CD14-positive monocyte (primary cell): ENCODE results near the gene LIAS. TPM values are rescaled to one million over a fixed set of nuclear protein-coding genes. Genes with fewer than 3 reads are reported as not detected.
"Not testable (repeated sequence)": the region's sequence is repeated elsewhere in the genome, so short reads cannot be mapped to it uniquely, and the experiment has no call there.

Experiments
- DNase-seq, 3 donors: peaks; one replicate each; pipeline ENCODE4 v3.0.0-alpha.2; 2011 to 2022
- H2AFZ ChIP-seq: 2 replicates; pipeline ENCODE4 v1.6.0; 2012; ENCODE audit warnings: mild to moderate bottlenecking, low read depth, low read length, inconsistent platforms; ENCODE audit not compliant: insufficient read depth, poor library complexity, severe bottlenecking
- H3K27ac ChIP-seq, 2 donors: 1 replicate in 1 of 2; 2 replicates in 1 of 2; pipeline ENCODE4 v1.5.1; 2012 to 2013; ENCODE audit warnings: low read length in 2 of 2, control low read depth in 1 of 2, inconsistent platforms in 1 of 2, low read depth in 1 of 2, mild to moderate bottlenecking in 1 of 2
- H3K27me3 ChIP-seq, 2 donors: one replicate each; pipeline versions ENCODE4 v1.6.0 to v1.6.1; 2011 to 2013; ENCODE audit warnings: low read length in 2 of 2; ENCODE audit not compliant: control insufficient read depth in 2 of 2, insufficient read depth in 2 of 2
- H3K36me3 ChIP-seq, 2 donors: replicated peaks in 1 of 2; 1 replicate in 1 of 2; 2 replicates in 1 of 2; pipeline versions ENCODE4 v1.5.1 to v1.6.1; 2012 to 2013; ENCODE audit warnings: low read length in 2 of 2, control low read depth in 1 of 2, inconsistent platforms in 1 of 2, mild to moderate bottlenecking in 1 of 2; ENCODE audit not compliant: insufficient read depth in 2 of 2, control insufficient read depth in 1 of 2
- H3K4me1 ChIP-seq, 2 donors: 1 replicate in 1 of 2; 2 replicates in 1 of 2; pipeline versions ENCODE4 v1.5.1 to v1.6.1; 2012 to 2013; ENCODE audit warnings: low read length in 2 of 2, control low read depth in 1 of 2, inconsistent platforms in 1 of 2, mild to moderate bottlenecking in 1 of 2, moderate library complexity in 1 of 2; ENCODE audit not compliant: insufficient read depth in 2 of 2, control insufficient read depth in 1 of 2
- H3K4me2 ChIP-seq: replicated peaks from 2 replicates; pipeline ENCODE3; 2012; ENCODE audit warnings: low read length, moderate library complexity, mild to moderate bottlenecking; ENCODE audit not compliant: poor library complexity, severe bottlenecking; ENCODE audit errors: extremely low read depth
- H3K4me3 ChIP-seq, 3 experiments: fragments of 200-600 bp in 1 of 3; sonication (generic) in 1 of 3; replicated peaks in 1 of 3; 1 replicate in 2 of 3; 2 replicates in 1 of 3; pipeline ENCODE4 v1.5.1; 2011 to 2013; ENCODE audit warnings: low read length in 3 of 3, mild to moderate bottlenecking in 3 of 3, control low read depth in 2 of 3, low read depth in 2 of 3, inconsistent platforms in 1 of 3, moderate library complexity in 1 of 3
- H3K79me2 ChIP-seq: 2 replicates; pipeline ENCODE4 v1.6.0; 2012; ENCODE audit warnings: mild to moderate bottlenecking, control low read depth, inconsistent platforms, low read length, moderate library complexity; ENCODE audit not compliant: insufficient read depth
- H3K9ac ChIP-seq: 2 replicates; pipeline ENCODE4 v1.6.0; 2017; ENCODE audit warnings: low read length, mild to moderate bottlenecking; ENCODE audit not compliant: insufficient read depth, poor library complexity, severe bottlenecking
- H3K9me3 ChIP-seq, 2 donors: replicated peaks in 1 of 2; 1 replicate in 1 of 2; 2 replicates in 1 of 2; pipeline versions ENCODE4 v1.5.1 to v1.6.1; 2012 to 2013; ENCODE audit warnings: low read length in 2 of 2, control low read depth in 1 of 2; ENCODE audit not compliant: control insufficient read depth in 1 of 2, insufficient read depth in 1 of 2
- H4K20me1 ChIP-seq: 2 replicates; pipeline ENCODE4 v1.6.0; 2012; ENCODE audit warnings: mild to moderate bottlenecking, low read length, control low read depth, moderate library complexity; ENCODE audit not compliant: insufficient read depth
- H3K27ac Mint-ChIP-seq, 7 donors: one replicate each; pipeline ENCODE4 v1.8.0; 2020; ENCODE audit warnings: mild to moderate bottlenecking in 7 of 7, mixed read lengths in 7 of 7, moderate library complexity in 6 of 7, inconsistent platforms in 2 of 7
- H3K27me3 Mint-ChIP-seq, 3 donors: one replicate each; pipeline ENCODE4 v1.8.0; 2021 to 2022; ENCODE audit warnings: low read depth in 3 of 3, mild to moderate bottlenecking in 3 of 3, mixed read lengths in 3 of 3, moderate library complexity in 3 of 3, inconsistent platforms in 1 of 3
- H3K36me3 Mint-ChIP-seq, 2 donors: one replicate each; pipeline ENCODE4 v1.8.0; 2020; ENCODE audit warnings: mixed read lengths in 2 of 2, inconsistent platforms in 1 of 2, mild to moderate bottlenecking in 1 of 2
- H3K4me1 Mint-ChIP-seq: one replicate; pipeline ENCODE4 v1.8.0; 2020; ENCODE audit warnings: mild to moderate bottlenecking, mixed read lengths
- H3K4me3 Mint-ChIP-seq, 2 donors: one replicate each; pipeline ENCODE4 v1.8.0; 2020; ENCODE audit warnings: mild to moderate bottlenecking in 2 of 2, mixed read lengths in 2 of 2, moderate library complexity in 1 of 2
- H3K9me3 Mint-ChIP-seq, 7 donors: one replicate each; pipeline ENCODE4 v1.8.0; 2020 to 2022; ENCODE audit warnings: mixed read lengths in 7 of 7, mild to moderate bottlenecking in 6 of 7, moderate library complexity in 6 of 7, inconsistent platforms in 2 of 7
- WGBS: methylation state at CpG from one replicate; pipeline ENCODE4 v1.1.5; 2013; ENCODE audit warnings: missing lambda C conversion rate; ENCODE audit not compliant: insufficient coverage; 5-methylcytosine and 5-hydroxymethylcytosine counted together
- intact Hi-C, 2 donors: fragments of 100-400 bp; cut with micrococcal nuclease; formaldehyde crosslinking; loops; one replicate each; pipeline versions ENCODE4 v1.15.0 to v1.15.1; 2023
- polyA plus RNA-seq, 3 donors: library from polyadenylated mRNA; depleted of rRNA in 1 of 3; unstranded in 2 of 3; stranded (reverse) in 1 of 3; fragments of 300-500 nt in 2 of 3; fragments of >200 nt in 1 of 3; fragmentation: Illumina TruSeq in 2 of 3; gene quantifications; 1 replicate in 2 of 3; 2 replicates in 1 of 3; pipeline ENCODE4 v1.2.3, GENCODE V29; 2012 to 2021
- TF ChIP-seq, protein P1 (sequence below): fragments of 200-600 bp; IDR thresholded peaks from one replicate; pipeline ENCODE4 v1.8.0; 2022; ENCODE audit warnings: antibody characterized with exemption, mild to moderate bottlenecking

Gene LIAS
- polyA plus RNA-seq, 3 donors = 7.2 to 8.9 (median 7.8) TPM

DNA sequence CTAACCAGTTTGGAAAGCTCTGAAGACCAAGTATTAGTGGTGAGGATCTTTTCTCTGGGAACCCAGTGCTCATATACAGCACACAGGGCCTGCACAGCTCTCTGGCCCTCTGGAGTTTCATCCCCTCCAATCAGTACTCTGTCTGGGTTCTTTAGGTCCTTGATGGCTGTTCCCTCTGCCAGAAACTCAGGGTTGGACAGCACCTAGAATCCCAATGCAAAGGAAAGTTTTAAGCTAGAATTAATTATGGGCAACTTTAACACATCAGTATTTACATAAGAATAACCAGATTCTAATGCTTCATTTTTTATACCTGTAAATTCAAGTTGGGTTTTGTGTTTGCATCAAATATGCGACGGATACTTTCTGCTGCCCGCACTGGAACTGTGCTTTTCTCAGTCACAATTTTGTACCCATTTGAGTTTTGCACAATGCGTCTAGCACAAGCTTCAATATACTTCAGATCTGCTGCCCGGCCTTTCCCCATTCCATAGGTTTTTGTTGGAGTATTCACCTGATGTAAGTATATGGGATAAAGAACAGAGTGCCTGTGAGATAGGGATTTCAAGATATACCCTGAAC is 51.6 kb downstream of the LIAS start:
- no peaks in the 10 kb centered on the region for H3K27me3 Mint-ChIP-seq
- no peak overlapping the region for H3K27ac Mint-ChIP-seq
- no peak overlapping the region for H3K4me3 Mint-ChIP-seq
- H2AFZ ChIP-seq = no peak overlapping the region
- no peak overlapping the region for H3K27ac ChIP-seq
- H3K4me3 ChIP-seq = no peak overlapping the region
- peaks cover 63 to 85% of the 10 kb centered on the region in 2 donors for H3K36me3 ChIP-seq
- H4K20me1 ChIP-seq = no peaks in the 10 kb centered on the region
- no peak overlapping the region for H3K4me2 ChIP-seq
- H3K9ac ChIP-seq = no peak overlapping the region
- H3K9me3 Mint-ChIP-seq = no peaks in the 10 kb centered on the region
- TF ChIP-seq, protein P1, sequence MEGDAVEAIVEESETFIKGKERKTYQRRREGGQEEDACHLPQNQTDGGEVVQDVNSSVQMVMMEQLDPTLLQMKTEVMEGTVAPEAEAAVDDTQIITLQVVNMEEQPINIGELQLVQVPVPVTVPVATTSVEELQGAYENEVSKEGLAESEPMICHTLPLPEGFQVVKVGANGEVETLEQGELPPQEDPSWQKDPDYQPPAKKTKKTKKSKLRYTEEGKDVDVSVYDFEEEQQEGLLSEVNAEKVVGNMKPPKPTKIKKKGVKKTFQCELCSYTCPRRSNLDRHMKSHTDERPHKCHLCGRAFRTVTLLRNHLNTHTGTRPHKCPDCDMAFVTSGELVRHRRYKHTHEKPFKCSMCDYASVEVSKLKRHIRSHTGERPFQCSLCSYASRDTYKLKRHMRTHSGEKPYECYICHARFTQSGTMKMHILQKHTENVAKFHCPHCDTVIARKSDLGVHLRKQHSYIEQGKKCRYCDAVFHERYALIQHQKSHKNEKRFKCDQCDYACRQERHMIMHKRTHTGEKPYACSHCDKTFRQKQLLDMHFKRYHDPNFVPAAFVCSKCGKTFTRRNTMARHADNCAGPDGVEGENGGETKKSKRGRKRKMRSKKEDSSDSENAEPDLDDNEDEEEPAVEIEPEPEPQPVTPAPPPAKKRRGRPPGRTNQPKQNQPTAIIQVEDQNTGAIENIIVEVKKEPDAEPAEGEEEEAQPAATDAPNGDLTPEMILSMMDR = no peak
- H3K79me2 ChIP-seq = no peaks in the 10 kb centered on the region
- intact Hi-C loops = no loop called here
- DNase-seq = no peak
- no peaks in the 10 kb centered on the region for H3K9me3 ChIP-seq
- no peaks in the 10 kb centered on the region for H3K4me1 Mint-ChIP-seq
- H3K4me1 ChIP-seq = no peaks in the 10 kb centered on the region
- H3K27me3 ChIP-seq = no peaks in the 10 kb centered on the region
- 94% methylated on average over 3 of the region's 5 CpGs for WGBS
- H3K36me3 Mint-ChIP-seq = peaks cover 55 to 69% of the 10 kb centered on the region in 2 donors

DNA sequence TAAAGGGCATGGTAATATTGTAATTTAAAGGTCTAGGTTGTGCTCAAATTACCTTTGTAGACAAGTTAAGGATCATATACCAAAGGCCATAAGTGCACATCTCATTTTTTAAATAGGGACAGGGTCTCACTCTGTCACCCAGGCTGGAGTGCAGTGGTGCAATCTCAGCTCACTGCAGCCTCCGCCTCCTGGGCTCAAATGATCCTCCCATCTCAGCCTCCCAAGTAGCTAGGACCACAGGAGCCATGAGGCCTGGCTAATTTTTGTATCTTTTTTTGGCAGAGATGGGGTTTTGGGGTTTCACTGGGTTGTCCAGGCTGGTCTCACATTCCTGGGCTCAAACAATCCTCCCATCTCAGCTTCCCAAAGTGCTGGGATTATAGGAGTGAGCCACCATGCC is 55.4 kb downstream of the LIAS start:
- DNase-seq, H3K27me3 Mint-ChIP-seq, H3K4me1 ChIP-seq, H3K4me3 Mint-ChIP-seq, H3K4me1 Mint-ChIP-seq, H2AFZ ChIP-seq, H3K27ac Mint-ChIP-seq, H3K27ac ChIP-seq, H3K9me3 ChIP-seq, H3K4me3 ChIP-seq, intact Hi-C loops, H3K4me2 ChIP-seq, H4K20me1 ChIP-seq, H3K9ac ChIP-seq, H3K79me2 ChIP-seq, H3K9me3 Mint-ChIP-seq, H3K27me3 ChIP-seq: not testable (repeated sequence)
- peaks cover 39 to 59% of the 10 kb centered on the region in 2 donors for H3K36me3 Mint-ChIP-seq
- WGBS = 100% methylated on average over 1 of the region's 1 CpG
- H3K36me3 ChIP-seq = peaks cover 33 to 66% of the 10 kb centered on the region in 2 donors
